Stimulated activated CD8-positive, alpha-beta memory T cell treated with anti-CD3 and anti-CD28 coated beads, Interleukin-12 subunit alpha, Interleukin-12 subunit beta, amount 100 ng/mL, for 4 hours (primary cell): ENCODE measurements around the gene PXDN.
"Not testable (repeated sequence)": the region's sequence is repeated elsewhere in the genome, so short reads cannot be mapped to it uniquely, and the experiment has no call there.

Experiments
- DNase-seq: peaks from one replicate; pipeline ENCODE4 v3.0.0-alpha.2; 2020; ENCODE audit warnings: low read depth

Gene PXDN

GRCh38 chr2:1632510-1632909 is 111.8 kb downstream of the PXDN start:
- no peak for DNase-seq

GRCh38 chr2:1632002-1632348 is 112.3 kb downstream of the PXDN start:
- no peak for DNase-seq

- no peak for DNase-seq
These were observed 112.9 kb downstream of the PXDN start for GRCh38 chr2:1631292-1632001.

GRCh38 chr2:1628893-1629292 is 115.4 kb downstream of the PXDN start:
- no peak for DNase-seq

GRCh38 chr2:1627628-1628381 is 116.5 kb downstream of the PXDN start:
- no peak for DNase-seq

- no peak for DNase-seq
These were observed 118.0 kb downstream of the PXDN start for GRCh38 chr2:1626271-1626681.

GRCh38 chr2:1625281-1626001 is 118.9 kb downstream of the PXDN start:
- DNase-seq = no peak

GRCh38 chr2:1623906-1624445 is 120.3 kb downstream of the PXDN start:
- DNase-seq = no peak

GRCh38 chr2:1622521-1623200 is 121.7 kb downstream of the PXDN start:
- DNase-seq = no peak

- DNase-seq = not testable (repeated sequence)
These were observed 122.3 kb downstream of the PXDN start for GRCh38 chr2:1621976-1622375.

GRCh38 chr2:1621501-1621900 is 122.8 kb downstream of the PXDN start:
- DNase-seq = no peak

- DNase-seq = no peak
These were observed 123.3 kb downstream of the PXDN start for GRCh38 chr2:1621041-1621440.

GRCh38 chr2:1620081-1620480 is 124.2 kb downstream of the PXDN start:
- no peak for DNase-seq

- no peak for DNase-seq
These were observed 124.8 kb downstream of the PXDN start for GRCh38 chr2:1619556-1619955.

GRCh38 chr2:1618974-1619373 is 125.3 kb downstream of the PXDN start:
- DNase-seq = no peak

- no peak for DNase-seq
These were observed 125.9 kb downstream of the PXDN start for GRCh38 chr2:1618191-1618961.

GRCh38 chr2:1617425-1618021 is 126.8 kb downstream of the PXDN start:
- DNase-seq = no peak

- no peak for DNase-seq
These were observed 129.8 kb downstream of the PXDN start for GRCh38 chr2:1614564-1614963.

GRCh38 chr2:1613731-1614354 is 130.5 kb downstream of the PXDN start:
- no peak for DNase-seq

GRCh38 chr2:1613078-1613445 is 131.3 kb downstream of the PXDN start:
- no peak for DNase-seq
